MG63 (cell line): ENCODE data around the gene CFL2. TPM values are rescaled to one million over a fixed set of nuclear protein-coding genes. Genes with fewer than 3 reads are reported as not detected.

ENCODE experiments used
- DNase-seq: peaks from one replicate; pipeline ENCODE4 v3.0.0-alpha.2; 2020
- H3K27me3 ChIP-seq: fragments of 250-450 bp; sonication (Bioruptor Pico); 2 replicates; pipeline ENCODE4 v1.5.1; 2020; ENCODE audit warnings: mild to moderate bottlenecking, moderate library complexity
- H3K36me3 ChIP-seq: fragments of 250-450 bp; sonication (Bioruptor Pico); 2 replicates; pipeline ENCODE4 v1.5.1; 2020; ENCODE audit warnings: mild to moderate bottlenecking, moderate library complexity
- H3K4me3 ChIP-seq: fragments of 250-450 bp; sonication (Bioruptor Pico); 2 replicates; pipeline ENCODE4 v1.5.1; 2020; ENCODE audit warnings: mild to moderate bottlenecking, moderate library complexity
- H3K9me3 ChIP-seq: fragments of 250-450 bp; sonication (Bioruptor Pico); 2 replicates; pipeline ENCODE4 v1.5.1; 2020; ENCODE audit warnings: mild to moderate bottlenecking, moderate library complexity
- total RNA-seq: library from RNA; depleted of rRNA; stranded (reverse); fragments of >200 nt; shearing (Covaris generic); gene quantifications from 2 replicates; pipeline ENCODE4 v1.2.3, GENCODE V29; 2014; ENCODE audit warnings: low replicate concordance

The CFL2 gene
- total RNA-seq, 1 experiment from 2014 or later = 25.8 TPM

DNA sequence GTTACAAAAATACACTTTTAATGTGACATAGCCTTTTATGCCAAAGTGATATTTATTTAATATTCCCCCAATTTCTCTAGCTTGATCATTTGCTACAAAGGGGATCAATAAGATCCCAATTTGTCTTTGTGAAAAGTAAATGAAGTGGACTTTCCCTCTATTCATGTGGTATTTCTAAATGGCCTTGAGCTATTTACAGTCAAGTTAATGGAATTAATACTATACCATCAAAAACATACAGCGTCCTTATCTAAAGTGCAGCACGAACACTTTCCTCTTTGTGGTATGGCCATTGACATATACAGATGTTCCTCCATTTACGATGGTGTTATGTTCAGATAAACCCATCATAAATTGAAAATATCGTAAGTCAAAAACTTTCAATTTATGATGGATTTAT, 23.2 kb downstream of the CFL2 start:
- DNase-seq = no peak
- Histone ChIP-seq H3K27me3 (no peaks in the 10 kb centered on the region), H3K36me3 (no peaks in the 10 kb centered on the region), H3K9me3 (no peaks in the 10 kb centered on the region), H3K4me3 (no peak overlapping the region)

DNA sequence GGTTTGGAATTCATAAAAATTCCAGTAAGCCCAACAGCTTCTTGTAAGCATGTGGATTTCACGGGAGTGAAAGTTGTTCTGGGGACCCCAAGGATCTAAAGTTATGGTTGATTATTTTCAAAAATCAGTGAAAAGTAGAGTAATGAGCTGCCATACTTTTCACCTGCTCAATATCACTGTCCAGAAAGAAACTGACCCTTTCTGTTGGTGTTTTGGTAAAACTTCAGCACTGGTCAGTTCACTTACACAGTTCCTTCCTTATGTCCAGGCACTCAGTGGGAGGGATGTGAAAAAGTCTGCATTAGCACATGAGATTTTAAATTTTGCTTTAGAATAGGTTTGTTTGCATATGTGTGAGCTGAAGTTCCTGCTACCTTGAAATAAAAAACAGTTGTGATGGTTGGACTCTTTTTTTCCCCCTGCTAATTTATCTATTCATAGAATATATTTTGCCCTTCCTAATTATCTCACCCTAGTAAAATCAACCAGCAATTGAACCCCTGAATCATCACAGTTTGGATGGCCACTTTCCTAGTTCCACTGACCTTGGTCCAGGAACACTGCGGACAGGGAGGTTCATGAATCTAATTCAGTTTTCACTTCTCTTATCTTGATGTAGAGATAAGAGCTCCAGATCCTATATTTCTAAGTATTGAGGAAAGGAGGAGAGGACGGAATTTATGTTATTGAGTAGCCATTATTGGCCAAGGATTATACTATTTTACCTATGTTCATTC, 25.8 kb downstream of the CFL2 start:
- H3K27me3 ChIP-seq = no peaks in the 10 kb centered on the region
- H3K9me3 ChIP-seq = no peaks in the 10 kb centered on the region
- no peak for DNase-seq
- no peak overlapping the region for H3K4me3 ChIP-seq
- no peaks in the 10 kb centered on the region for H3K36me3 ChIP-seq

- Histone ChIP-seq H3K36me3 (no peaks in the 10 kb centered on the region), H3K9me3 (no peaks in the 10 kb centered on the region), H3K4me3 (no peak overlapping the region), H3K27me3 (no peaks in the 10 kb centered on the region)
- DNase-seq = no peak
Observed at GRCh38 chr14:34685819-34686428, 28.5 kb downstream of the CFL2 start.

- Histone ChIP-seq H3K9me3 (no peaks in the 10 kb centered on the region), H3K36me3 (no peaks in the 10 kb centered on the region), H3K4me3 (no peak overlapping the region), H3K27me3 (no peaks in the 10 kb centered on the region)
- DNase-seq = no peak
Observed at GRCh38 chr14:34684578-34684977, 29.8 kb downstream of the CFL2 start.

GRCh38 chr14:34682787-34683321, 31.5 kb downstream of the CFL2 start:
- H3K36me3 ChIP-seq = no peaks in the 10 kb centered on the region
- H3K27me3 ChIP-seq = no peaks in the 10 kb centered on the region
- H3K9me3 ChIP-seq = no peaks in the 10 kb centered on the region
- DNase-seq = no peak
- H3K4me3 ChIP-seq = no peak overlapping the region

- no peaks in the 10 kb centered on the region for H3K36me3 ChIP-seq
- DNase-seq = no peak
- H3K27me3 ChIP-seq = no peaks in the 10 kb centered on the region
- no peaks in the 10 kb centered on the region for H3K9me3 ChIP-seq
- H3K4me3 ChIP-seq = no peak overlapping the region
Observed at GRCh38 chr14:34680806-34681479, 33.5 kb downstream of the CFL2 start.

- H3K9me3 ChIP-seq = no peaks in the 10 kb centered on the region
- no peaks in the 10 kb centered on the region for H3K27me3 ChIP-seq
- H3K36me3 ChIP-seq = no peaks in the 10 kb centered on the region
- H3K4me3 ChIP-seq = no peak overlapping the region
- DNase-seq = no peak
Observed at GRCh38 chr14:34678735-34679134, 35.7 kb downstream of the CFL2 start.

GRCh38 chr14:34678306-34678705, 36.1 kb downstream of the CFL2 start:
- no peak overlapping the region for H3K4me3 ChIP-seq
- no peak for DNase-seq

DNA sequence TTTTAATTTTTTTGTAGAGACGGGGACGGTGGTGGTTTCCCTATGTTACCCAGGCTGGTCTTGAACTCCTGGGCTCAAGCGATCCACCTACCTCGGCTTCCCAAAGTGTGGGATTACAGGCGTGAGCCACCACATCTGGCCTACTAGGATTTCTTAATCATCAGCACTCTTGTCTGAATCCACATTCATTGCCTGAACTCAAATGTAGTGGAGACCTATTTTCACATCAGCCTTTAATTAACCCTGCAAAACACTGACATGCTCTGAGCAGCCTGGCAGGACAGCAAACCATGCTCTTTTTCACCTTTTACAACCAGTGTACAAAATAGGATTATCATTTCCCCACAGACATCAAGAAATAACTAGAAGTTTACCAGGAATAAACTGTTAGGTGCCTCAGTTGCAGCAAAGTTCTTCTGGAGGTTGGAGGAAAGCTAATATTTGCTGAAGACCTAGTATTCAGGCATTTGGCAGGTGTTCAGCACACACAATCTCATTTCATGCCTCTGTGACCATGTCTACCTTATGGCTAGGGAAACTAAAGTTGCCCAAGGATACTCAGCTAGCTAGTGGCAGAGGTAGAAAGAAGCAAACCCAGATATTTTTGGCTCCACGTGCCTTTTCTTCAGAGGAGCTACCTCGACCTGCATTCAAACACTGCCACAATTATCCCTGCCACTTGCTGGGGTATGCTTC, 37.7 kb downstream of the CFL2 start:
- Histone ChIP-seq H3K36me3 (no peaks in the 10 kb centered on the region), H3K9me3 (no peaks in the 10 kb centered on the region), H3K27me3 (no peaks in the 10 kb centered on the region), H3K4me3 (no peak overlapping the region)
- no peak for DNase-seq

More at GRCh38 chr14:34678306-34678705, 36.1 kb downstream of the CFL2 start:
- Histone ChIP-seq H3K9me3 (no peaks in the 10 kb centered on the region), H3K27me3 (no peaks in the 10 kb centered on the region), H3K36me3 (no peaks in the 10 kb centered on the region)

DNA sequence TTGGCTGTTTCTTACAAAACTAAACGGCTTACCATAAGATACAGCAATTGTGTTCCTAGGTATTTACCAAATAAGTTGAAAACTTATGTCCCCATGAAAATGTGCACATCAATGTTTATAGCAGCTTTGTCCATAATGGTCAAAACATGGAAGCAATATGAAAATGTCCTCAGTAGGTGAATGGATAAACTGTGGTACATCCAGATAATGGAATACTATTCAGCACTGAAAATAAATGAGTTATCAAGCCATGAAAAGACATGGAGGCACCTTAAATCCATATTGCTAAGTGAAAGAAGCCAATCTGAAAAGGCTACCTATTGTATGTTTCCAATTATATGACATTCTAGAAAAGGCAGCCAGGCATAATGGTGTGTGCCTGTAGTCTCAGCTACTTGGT, 40.7 kb downstream of the CFL2 start:
- Histone ChIP-seq H3K4me3 (no peak overlapping the region), H3K36me3 (no peaks in the 10 kb centered on the region), H3K27me3 (no peaks in the 10 kb centered on the region), H3K9me3 (no peaks in the 10 kb centered on the region)
- DNase-seq = no peak

GRCh38 chr14:34671716-34672115, 42.7 kb downstream of the CFL2 start:
- no peaks in the 10 kb centered on the region for H3K27me3 ChIP-seq
- H3K4me3 ChIP-seq = no peak overlapping the region
- no peaks in the 10 kb centered on the region for H3K9me3 ChIP-seq
- H3K36me3 ChIP-seq = no peaks in the 10 kb centered on the region
- DNase-seq = no peak

GRCh38 chr14:34668111-34668510, 46.3 kb downstream of the CFL2 start:
- no peaks in the 10 kb centered on the region for H3K36me3 ChIP-seq
- no peak for DNase-seq
- H3K9me3 ChIP-seq = no peaks in the 10 kb centered on the region
- H3K4me3 ChIP-seq = no peak overlapping the region
- H3K27me3 ChIP-seq = no peaks in the 10 kb centered on the region

DNA sequence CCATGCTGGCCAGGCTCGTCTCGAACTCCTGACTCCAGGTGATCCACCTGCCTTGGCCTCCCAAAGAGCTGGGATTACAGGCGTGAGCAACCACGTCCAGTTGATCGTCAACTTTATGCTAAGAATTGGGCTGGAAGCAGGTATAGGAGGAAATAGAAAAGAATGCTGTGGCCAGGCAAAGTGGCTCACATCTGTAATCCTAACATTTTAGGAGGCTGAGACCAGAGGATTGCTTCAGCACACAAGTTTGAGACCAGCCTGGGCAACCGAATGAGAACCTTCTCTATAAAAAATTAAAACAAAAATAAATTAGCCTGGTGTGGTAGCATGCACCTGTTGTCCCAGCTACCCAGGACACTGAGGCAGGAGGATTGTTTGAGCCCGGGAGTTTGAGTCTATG, 47.4 kb downstream of the CFL2 start:
- H3K36me3 ChIP-seq = no peaks in the 10 kb centered on the region
- H3K27me3 ChIP-seq = no peaks in the 10 kb centered on the region
- DNase-seq = no peak
- no peaks in the 10 kb centered on the region for H3K9me3 ChIP-seq
- H3K4me3 ChIP-seq = no peak overlapping the region

GRCh38 chr14:34665785-34666435, 48.5 kb downstream of the CFL2 start:
- peak; percentile 26 for DNase-seq
- Histone ChIP-seq H3K9me3 (no peaks in the 10 kb centered on the region), H3K4me3 (no peak overlapping the region)

DNA sequence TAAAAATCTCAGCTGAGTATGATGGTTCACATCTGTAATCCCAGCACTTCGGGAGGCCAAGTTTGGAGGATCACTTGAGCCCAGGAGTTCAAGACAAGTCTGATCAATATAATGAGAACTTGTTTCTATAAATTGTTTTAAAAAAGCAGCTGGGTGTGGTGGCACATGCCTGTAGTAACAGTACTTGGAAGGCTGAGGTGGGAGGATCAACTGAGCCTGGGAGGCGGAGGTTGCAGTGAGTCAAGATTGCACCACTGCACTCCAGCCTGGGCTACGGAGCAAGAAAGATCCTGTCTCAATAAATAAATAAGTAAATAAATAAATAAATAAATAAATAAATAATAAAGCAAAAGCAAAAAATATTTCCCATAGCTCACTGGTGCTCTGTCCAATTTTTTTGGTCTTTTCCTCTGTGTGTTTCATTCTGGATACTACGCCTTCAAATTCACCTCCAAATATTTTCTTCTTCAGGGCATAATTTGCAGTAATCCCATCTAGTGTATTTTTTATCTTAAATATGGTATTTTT, 51.8 kb downstream of the CFL2 start:
- H3K4me3 ChIP-seq = no peak overlapping the region
- no peaks in the 10 kb centered on the region for H3K27me3 ChIP-seq
- DNase-seq = no peak

More at GRCh38 chr14:34665785-34666435, 48.5 kb downstream of the CFL2 start:
- H3K27me3 ChIP-seq = no peaks in the 10 kb centered on the region
- H3K36me3 ChIP-seq = no peaks in the 10 kb centered on the region

GRCh38 chr14:34660796-34661195, 53.6 kb downstream of the CFL2 start:
- Histone ChIP-seq H3K4me3 (no peak overlapping the region), H3K9me3 (no peaks in the 10 kb centered on the region), H3K27me3 (no peaks in the 10 kb centered on the region), H3K36me3 (no peaks in the 10 kb centered on the region)
- no peak for DNase-seq

More for the DNA sequence above, 51.8 kb downstream of the CFL2 start:
- Histone ChIP-seq H3K36me3 (no peaks in the 10 kb centered on the region), H3K9me3 (no peaks in the 10 kb centered on the region)
